Panc1 (cell line): ENCODE data around the gene KCTD12. TPM values are rescaled to one million over a fixed set of nuclear protein-coding genes. Genes with fewer than 3 reads are reported as not detected.

Experiments used
- ATAC-seq: fragments of 200-7000 bp; cut with Tn5 transposase; 2 replicates; pipeline ENCODE4 v1.9.1; 2020; ENCODE audit warnings: mild to moderate bottlenecking, moderate library complexity
- BruUV-seq: library from RNA; stranded (reverse); fragments of 400-500 nt; replicated peaks from 2 replicates; lab custom pipeline; 2021; lab: Mats Ljungman, UMichigan
- CTCF ChIA-PET: fragments of 300-600 bp; sonication (Branson Sonifier 250); formaldehyde crosslinking; loops from one replicate; lab custom pipeline; 2022; ENCODE audit warnings: antibody characterized with exemption; lab: Charles Lee
- POLR2A ChIA-PET: fragments of 300-600 bp; sonication (Branson Sonifier 250); formaldehyde crosslinking; loops from one replicate; lab custom pipeline; 2022; ENCODE audit warnings: antibody characterized with exemption; lab: Charles Lee
- DNase-seq: peaks from one replicate; pipeline ENCODE4 v3.0.0-alpha.2; 2010; ENCODE audit warnings: low read depth, low spot score
- H3K27ac ChIP-seq: 2 replicates; pipeline ENCODE4 v1.5.1; 2011; ENCODE audit warnings: mild to moderate bottlenecking, low read length, inconsistent platforms
- H3K27me3 ChIP-seq: fragments of 200-500 bp; sonication (Bioruptor generic); 2 replicates; pipeline ENCODE4 v1.6.0; 2014; ENCODE audit warnings: low read length, inconsistent platforms; ENCODE audit not compliant: control insufficient read depth, insufficient read depth
- H3K36me3 ChIP-seq: fragments of 200-500 bp; sonication (Bioruptor generic); 2 replicates; pipeline ENCODE4 v1.5.1; 2014; ENCODE audit warnings: inconsistent platforms, mild to moderate bottlenecking, low read length, moderate library complexity; ENCODE audit not compliant: control insufficient read depth, insufficient read depth
- H3K4me1 ChIP-seq: 2 replicates; pipeline ENCODE4 v1.5.1; 2011; ENCODE audit warnings: inconsistent platforms, mild to moderate bottlenecking, low read length, moderate library complexity; ENCODE audit not compliant: control insufficient read depth, insufficient read depth
- H3K4me3 ChIP-seq, 2 experiments: 2 replicates each; pipeline ENCODE4 v1.5.1; 2011 to 2012; ENCODE audit warnings: low read depth in 2 of 2, low read length in 2 of 2, mild to moderate bottlenecking in 2 of 2, inconsistent platforms in 1 of 2, moderate library complexity in 1 of 2
- H3K9me3 ChIP-seq: fragments of 200-500 bp; sonication (Bioruptor generic); 2 replicates; pipeline ENCODE4 v1.5.1; 2014; ENCODE audit warnings: low read depth, mild to moderate bottlenecking, inconsistent platforms, low read length, moderate library complexity; ENCODE audit not compliant: control insufficient read depth, insufficient read depth
- CTCF ChIP-seq: fragments of 450-650 bp; IDR thresholded peaks from 2 replicates; pipeline ENCODE4 v1.5.1; 2017; ENCODE audit warnings: mild to moderate bottlenecking
- POLR2AphosphoS5 ChIP-seq: IDR thresholded peaks from 2 replicates; pipeline ENCODE4 v1.6.1; 2012; ENCODE audit warnings: mild to moderate bottlenecking, low read depth, low read length, moderate library complexity
- REST ChIP-seq, 2 experiments: IDR thresholded peaks; 2 replicates each; pipeline ENCODE4 v1.6.1; 2011 to 2012; ENCODE audit warnings: low read depth in 2 of 2, control low read depth in 1 of 2, low read length in 1 of 2, mild to moderate bottlenecking in 1 of 2, moderate library complexity in 1 of 2; ENCODE audit not compliant: insufficient read depth in 1 of 2
- SIN3A ChIP-seq: IDR thresholded peaks from 2 replicates; pipeline ENCODE4 v1.6.1; 2012; ENCODE audit warnings: low read depth, mild to moderate bottlenecking, low read length, moderate library complexity, borderline replicate concordance; ENCODE audit not compliant: insufficient read depth
- TCF7L2 ChIP-seq: IDR thresholded peaks from 2 replicates; pipeline ENCODE4 v1.6.1; 2011; ENCODE audit warnings: mild to moderate bottlenecking, low read depth, low read length, inconsistent platforms
- in situ Hi-C: cut with HindIII; loops from 2 replicates; pipeline ENCODE4 v1.10.0; 2016; ENCODE audit warnings: low sequenced_read_pairs, low pct_unique_long_range_greater_than_20kb
- intact Hi-C: fragments of 100-400 bp; cut with micrococcal nuclease; formaldehyde crosslinking; loops from one replicate; pipeline ENCODE4 v1.10.0; 2022; ENCODE audit not compliant: unreplicated experiment
- total RNA-seq: library from RNA; stranded (reverse); gene quantifications from one replicate; pipeline ENCODE4 v1.2.1, GENCODE V29; 2021; ENCODE audit not compliant: unreplicated experiment

The KCTD12 gene
- total RNA-seq, 1 experiment from 2014 or later, result 0.90 TPM

GRCh38 chr13:76932076-76932475 is 45.9 kb upstream of the KCTD12 start:
- in situ Hi-C loops, result no loop called here

GRCh38 chr13:76929851-76930374 is 43.7 kb upstream of the KCTD12 start:
- Histone ChIP-seq H3K27me3 (no peaks in the 10 kb centered on the region), H3K9me3 (no peaks in the 10 kb centered on the region), H3K36me3 (no peaks in the 10 kb centered on the region), H3K27ac (no peak overlapping the region), H3K4me1 (no peaks in the 10 kb centered on the region), H3K4me3 (no peak overlapping the region)
- intact Hi-C loops (no loop called here), in situ Hi-C loops (no loop called here)
- no TSS peak for BruUV-seq
- ChIA-PET POLR2A (no interaction called here), CTCF (no interaction called here)
- TF ChIP-seq REST (IDR thresholded peaks at IDR 0.05; ENCODE audit: insufficient read depth in 1 of 2, low read depth in 2 of 2, low read length in 1 of 2) (no peak), CTCF (no peak), POLR2AphosphoS5 (no peak), TCF7L2 (no peak), SIN3A (no peak)
- ATAC-seq (no peak), DNase-seq (no peak)

More at GRCh38 chr13:76932076-76932475, 45.9 kb upstream of the KCTD12 start:
- Histone ChIP-seq H3K4me1 (no peaks in the 10 kb centered on the region), H3K27me3 (no peaks in the 10 kb centered on the region), H3K27ac (no peak overlapping the region), H3K4me3 (no peak overlapping the region), H3K36me3 (no peaks in the 10 kb centered on the region), H3K9me3 (no peaks in the 10 kb centered on the region)
- no peak for DNase-seq
- no peak for ATAC-seq
- no peak for TF ChIP-seq TCF7L2
- TF ChIP-seq CTCF, result no peak
- no peak for TF ChIP-seq SIN3A
- no peak for TF ChIP-seq REST (IDR thresholded peaks at IDR 0.05; ENCODE audit: insufficient read depth in 1 of 2, low read depth in 2 of 2, low read length in 1 of 2)
- no peak for TF ChIP-seq POLR2AphosphoS5
- no TSS peak for BruUV-seq
- ChIA-PET CTCF (no interaction called here), POLR2A (no interaction called here)
- intact Hi-C loops, result no loop called here
